Measurements from ENCODE around the gene GSTCD.

The GSTCD gene

DNA sequence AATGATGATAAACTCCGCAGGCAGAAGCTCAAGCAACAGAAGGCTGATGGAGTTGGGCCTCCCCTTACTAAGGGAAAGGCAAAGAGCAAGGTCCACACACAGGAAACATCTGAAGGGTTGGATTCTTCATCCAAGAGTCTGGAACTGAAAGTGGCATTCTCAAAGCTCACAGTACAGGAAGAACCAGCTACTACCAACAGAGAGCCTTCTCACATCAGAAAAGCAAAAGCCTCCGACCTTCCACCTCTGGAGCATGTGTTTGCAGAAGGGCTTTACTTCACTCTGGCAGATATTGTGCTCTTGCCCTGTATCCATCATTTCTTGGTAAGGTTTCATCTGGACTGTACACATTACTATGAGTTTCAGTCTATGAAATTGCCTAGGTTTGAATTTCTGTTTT lies 10.6 kb downstream of the GSTCD start:
- no peaks in the 10 kb centered on the region for H3K9me3 ChIP-seq (ENCODE audit: control insufficient read depth, insufficient read depth, low read depth, low read length)
- H3K36me3 ChIP-seq (ENCODE audit: control insufficient read depth in 2 of 2, insufficient read depth in 1 of 2, low read length in 2 of 2), result peaks cover 0 to 29% of the 10 kb centered on the region in 2 experiments; a peak in 1 of 3 replicates

DNA sequence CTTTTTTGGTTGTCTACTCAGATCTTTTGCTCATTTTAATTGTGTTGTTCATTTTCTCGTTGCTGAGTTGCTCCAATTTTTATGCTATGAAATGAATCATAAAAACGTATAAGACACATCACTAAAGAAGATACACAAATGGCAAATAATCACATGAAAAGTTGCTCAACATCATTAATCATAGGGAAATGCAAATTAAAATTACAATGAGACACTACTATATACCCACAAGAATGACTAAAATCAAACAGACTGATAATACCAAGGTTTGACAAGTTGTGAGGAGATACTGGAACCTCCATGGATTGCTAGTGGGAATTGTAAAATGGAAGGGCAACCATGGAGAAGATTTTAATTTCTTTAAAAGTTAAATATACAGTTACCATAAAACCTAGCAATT lies 17.0 kb downstream of the GSTCD start:
- ChIA-PET CTCF (no interaction called here), POLR2A (no interaction called here)
- no peaks in the 10 kb centered on the region for H3K4me1 ChIP-seq (ENCODE audit: control insufficient read depth, insufficient read depth, low read length)
- H3K27ac ChIP-seq (ENCODE audit: extremely low read depth, low read depth, low read length), result no peak overlapping the region
- H3K36me3 ChIP-seq (ENCODE audit: control insufficient read depth in 2 of 2, insufficient read depth in 1 of 2, low read length in 2 of 2), result peaks cover 6 to 34% of the 10 kb centered on the region in 2 experiments
- no peak overlapping the region for H3K4me3 ChIP-seq (ENCODE audit: low read depth, low read length)
- no peak for TF ChIP-seq ZNF302 (tag by site-specific recombination; IDR thresholded peaks at IDR 0.05; ENCODE audit: low read depth)
- no peak for TF ChIP-seq MZF1 (tag by site-specific recombination; IDR thresholded peaks at IDR 0.05; ENCODE audit: borderline replicate concordance)
- TF ChIP-seq ZNF76 (tag by site-specific recombination; IDR thresholded peaks at IDR 0.05; ENCODE audit: borderline replicate concordance, low read depth), result no peak
- TF ChIP-seq ZNF341 (tag by site-specific recombination; IDR thresholded peaks at IDR 0.05; ENCODE audit: low read depth), result no peak
- no peak for TF ChIP-seq ZNF24 (tag by site-specific recombination; IDR thresholded peaks at IDR 0.05)
- TF ChIP-seq ZNF677 (tag by site-specific recombination; IDR thresholded peaks at IDR 0.05), result no peak
- TF ChIP-seq, protein P1, sequence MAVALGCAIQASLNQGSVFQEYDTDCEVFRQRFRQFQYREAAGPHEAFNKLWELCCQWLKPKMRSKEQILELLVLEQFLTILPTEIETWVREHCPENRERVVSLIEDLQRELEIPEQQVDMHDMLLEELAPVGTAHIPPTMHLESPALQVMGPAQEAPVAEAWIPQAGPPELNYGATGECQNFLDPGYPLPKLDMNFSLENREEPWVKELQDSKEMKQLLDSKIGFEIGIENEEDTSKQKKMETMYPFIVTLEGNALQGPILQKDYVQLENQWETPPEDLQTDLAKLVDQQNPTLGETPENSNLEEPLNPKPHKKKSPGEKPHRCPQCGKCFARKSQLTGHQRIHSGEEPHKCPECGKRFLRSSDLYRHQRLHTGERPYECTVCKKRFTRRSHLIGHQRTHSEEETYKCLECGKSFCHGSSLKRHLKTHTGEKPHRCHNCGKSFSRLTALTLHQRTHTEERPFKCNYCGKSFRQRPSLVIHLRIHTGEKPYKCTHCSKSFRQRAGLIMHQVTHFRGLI (tag by site-specific recombination; IDR thresholded peaks at IDR 0.05), result no peak
- no peaks in the 10 kb centered on the region for H3K9me3 ChIP-seq (ENCODE audit: control insufficient read depth, insufficient read depth, low read depth, low read length)

More for the DNA sequence above, 10.6 kb downstream of the GSTCD start:
- H3K27ac ChIP-seq (ENCODE audit: extremely low read depth, low read depth, low read length), result no peak overlapping the region
- ChIA-PET CTCF (interaction anchor here (1.0 to 1.6 kb wide), 2 partner anchors 9 to 488 kb away, joined by 3 to 6 read pairs; no protein-coding TSS in a partner anchor), POLR2A (no interaction called here)
- no peak overlapping the region for H3K4me3 ChIP-seq (ENCODE audit: low read depth, low read length)
- no peaks in the 10 kb centered on the region for H3K4me1 ChIP-seq (ENCODE audit: control insufficient read depth, insufficient read depth, low read length)
- TF ChIP-seq WT1 (tag by site-specific recombination; IDR thresholded peaks at IDR 0.05) (no peak), ZXDB (tag by site-specific recombination; IDR thresholded peaks at IDR 0.05) (no peak), ZNF549 (tag by site-specific recombination; IDR thresholded peaks at IDR 0.05) (no peak), PATZ1 (tag by site-specific recombination; IDR thresholded peaks at IDR 0.05) (no peak), ZNF350 (tag by site-specific recombination; IDR thresholded peaks at IDR 0.05) (no peak), ZNF768 (tag by site-specific recombination; IDR thresholded peaks at IDR 0.05) (no peak), BCL11A (tag by site-specific recombination; IDR thresholded peaks at IDR 0.05; ENCODE audit: low read depth) (no peak), SCRT1 (tag by site-specific recombination; IDR thresholded peaks at IDR 0.05; ENCODE audit: borderline replicate concordance) (no peak), ZNF37A (tag by site-specific recombination; IDR thresholded peaks at IDR 0.05) (no peak), ZNF621 (tag by site-specific recombination; IDR thresholded peaks at IDR 0.05) (no peak), ZNF521 (tag by site-specific recombination; IDR thresholded peaks at IDR 0.05) (no peak), ZFP3 (tag by site-specific recombination; IDR thresholded peaks at IDR 0.05; ENCODE audit: low read depth) (no peak), SALL2 (tag by site-specific recombination; IDR thresholded peaks at IDR 0.05; ENCODE audit: borderline replicate concordance) (no peak), MEIS1 (CRISPR knock-in tag; IDR thresholded peaks at IDR 0.05; ENCODE audit: borderline replicate concordance) (no peak), ZNF426 (tag by site-specific recombination; IDR thresholded peaks at IDR 0.05) (no peak), ZNF629 (tag by site-specific recombination; IDR thresholded peaks at IDR 0.05) (no peak), ZNF324 (tag by site-specific recombination; IDR thresholded peaks at IDR 0.05) (no peak)
- TF ChIP-seq, protein P2, sequence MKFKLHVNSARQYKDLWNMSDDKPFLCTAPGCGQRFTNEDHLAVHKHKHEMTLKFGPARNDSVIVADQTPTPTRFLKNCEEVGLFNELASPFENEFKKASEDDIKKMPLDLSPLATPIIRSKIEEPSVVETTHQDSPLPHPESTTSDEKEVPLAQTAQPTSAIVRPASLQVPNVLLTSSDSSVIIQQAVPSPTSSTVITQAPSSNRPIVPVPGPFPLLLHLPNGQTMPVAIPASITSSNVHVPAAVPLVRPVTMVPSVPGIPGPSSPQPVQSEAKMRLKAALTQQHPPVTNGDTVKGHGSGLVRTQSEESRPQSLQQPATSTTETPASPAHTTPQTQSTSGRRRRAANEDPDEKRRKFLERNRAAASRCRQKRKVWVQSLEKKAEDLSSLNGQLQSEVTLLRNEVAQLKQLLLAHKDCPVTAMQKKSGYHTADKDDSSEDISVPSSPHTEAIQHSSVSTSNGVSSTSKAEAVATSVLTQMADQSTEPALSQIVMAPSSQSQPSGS (tag by site-specific recombination; IDR thresholded peaks at IDR 0.05; ENCODE audit: low read depth), result no peak
- TF ChIP-seq, protein P3, sequence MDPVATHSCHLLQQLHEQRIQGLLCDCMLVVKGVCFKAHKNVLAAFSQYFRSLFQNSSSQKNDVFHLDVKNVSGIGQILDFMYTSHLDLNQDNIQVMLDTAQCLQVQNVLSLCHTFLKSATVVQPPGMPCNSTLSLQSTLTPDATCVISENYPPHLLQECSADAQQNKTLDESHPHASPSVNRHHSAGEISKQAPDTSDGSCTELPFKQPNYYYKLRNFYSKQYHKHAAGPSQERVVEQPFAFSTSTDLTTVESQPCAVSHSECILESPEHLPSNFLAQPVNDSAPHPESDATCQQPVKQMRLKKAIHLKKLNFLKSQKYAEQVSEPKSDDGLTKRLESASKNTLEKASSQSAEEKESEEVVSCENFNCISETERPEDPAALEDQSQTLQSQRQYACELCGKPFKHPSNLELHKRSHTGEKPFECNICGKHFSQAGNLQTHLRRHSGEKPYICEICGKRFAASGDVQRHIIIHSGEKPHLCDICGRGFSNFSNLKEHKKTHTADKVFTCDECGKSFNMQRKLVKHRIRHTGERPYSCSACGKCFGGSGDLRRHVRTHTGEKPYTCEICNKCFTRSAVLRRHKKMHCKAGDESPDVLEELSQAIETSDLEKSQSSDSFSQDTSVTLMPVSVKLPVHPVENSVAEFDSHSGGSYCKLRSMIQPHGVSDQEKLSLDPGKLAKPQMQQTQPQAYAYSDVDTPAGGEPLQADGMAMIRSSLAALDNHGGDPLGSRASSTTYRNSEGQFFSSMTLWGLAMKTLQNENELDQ (tag by site-specific recombination; IDR thresholded peaks at IDR 0.05; ENCODE audit: low read depth), result no peak
- TF ChIP-seq, protein P4, sequence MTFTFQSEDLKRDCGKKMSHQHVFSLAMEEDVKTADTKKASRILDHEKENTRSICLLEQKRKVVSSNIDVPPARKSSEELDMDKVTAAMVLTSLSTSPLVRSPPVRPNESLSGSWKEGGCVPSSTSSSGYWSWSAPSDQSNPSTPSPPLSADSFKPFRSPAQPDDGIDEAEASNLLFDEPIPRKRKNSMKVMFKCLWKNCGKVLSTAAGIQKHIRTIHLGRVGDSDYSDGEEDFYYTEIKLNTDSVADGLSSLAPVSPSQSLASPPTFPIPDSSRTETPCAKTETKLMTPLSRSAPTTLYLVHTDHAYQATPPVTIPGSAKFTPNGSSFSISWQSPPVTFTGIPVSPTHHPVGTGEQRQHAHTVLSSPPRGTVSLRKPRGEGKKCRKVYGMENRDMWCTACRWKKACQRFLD (tag by site-specific recombination; IDR thresholded peaks at IDR 0.05), result no peak
